ENCODE measurements around the gene PTPRJ. TPM values are rescaled to one million over a fixed set of nuclear protein-coding genes. Genes with fewer than 3 reads are reported as not detected.

Gene PTPRJ
- total RNA-seq, 1 donor from 2014 or later: 24.3 TPM

DNA sequence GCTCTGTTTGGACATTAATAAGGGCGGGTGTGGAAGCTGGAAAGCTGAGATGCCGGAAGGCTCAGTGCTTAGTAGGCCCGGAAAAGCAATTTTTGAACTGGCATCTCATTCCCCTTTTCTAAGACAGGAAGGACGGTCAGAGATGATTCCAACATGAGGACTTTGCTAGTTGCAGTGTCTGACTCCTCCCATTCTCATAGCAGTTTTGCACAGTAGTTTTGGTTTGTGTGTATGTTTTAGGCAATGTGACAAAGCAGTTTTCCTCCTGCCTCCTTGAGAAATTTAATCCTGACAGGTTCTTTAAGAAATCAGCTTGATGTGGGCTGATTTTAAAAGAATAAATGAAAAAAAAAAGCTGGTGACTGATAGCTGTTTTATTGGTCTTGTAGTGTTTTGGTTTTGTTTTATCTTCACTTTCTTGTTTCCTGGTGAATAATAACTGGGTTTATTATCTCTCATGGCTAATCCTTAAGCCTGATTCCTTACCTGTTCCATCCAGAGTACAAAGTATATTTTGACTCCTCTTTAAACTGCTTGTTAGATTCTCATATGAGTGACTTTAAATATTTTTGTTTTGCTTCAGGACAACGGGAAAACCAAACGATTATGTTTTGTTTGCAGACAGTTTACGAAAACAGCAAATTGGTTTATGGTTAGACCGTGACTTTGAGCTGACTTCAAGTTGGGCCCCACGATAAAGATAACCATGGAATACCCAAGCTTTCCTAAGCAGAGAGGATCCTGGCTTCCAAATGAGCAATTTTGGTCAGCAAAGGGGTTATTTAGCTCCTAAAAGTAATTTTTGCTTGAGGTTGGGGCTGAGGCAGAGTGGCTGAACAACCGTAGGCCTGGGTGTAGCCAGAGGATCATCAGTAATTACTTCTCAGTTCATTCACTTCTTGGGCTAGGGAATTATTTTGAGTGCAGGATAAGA, 3.4 kb downstream of the PTPRJ start:
- Mint-ChIP-seq H3K36me3 (ENCODE audit: low read depth) (no peaks in the 10 kb centered on the region), H3K9me3 (no peaks in the 10 kb centered on the region), H3K27ac (ENCODE audit: unreplicated experiment) (peak overlapping the region; percentile 51), H3K27me3 (ENCODE audit: low read depth) (peaks cover 3% of the 10 kb centered on the region), H3K4me1 (peaks cover 45% of the 10 kb centered on the region), H3K4me3 (peak overlapping the region; percentile 79)
- TF ChIP-seq CTCF (conservative IDR thresholded peaks at IDR 0.05): no peak
- DNase-seq (ENCODE audit: low read depth, low spot score): no peak

- H3K27ac Mint-ChIP-seq (ENCODE audit: unreplicated experiment): no peak overlapping the region
- H3K4me3 Mint-ChIP-seq: no peak overlapping the region
- no peak for TF ChIP-seq CTCF (conservative IDR thresholded peaks at IDR 0.05)
- H3K36me3 Mint-ChIP-seq (ENCODE audit: low read depth): no peaks in the 10 kb centered on the region
- no peaks in the 10 kb centered on the region for H3K27me3 Mint-ChIP-seq (ENCODE audit: low read depth)
- DNase-seq (ENCODE audit: low read depth, low spot score): no peak
- peaks cover 43% of the 10 kb centered on the region for H3K4me1 Mint-ChIP-seq
- H3K9me3 Mint-ChIP-seq: no peaks in the 10 kb centered on the region
Observed at GRCh38 chr11:47986219-47986618, 5.9 kb downstream of the PTPRJ start.

DNA sequence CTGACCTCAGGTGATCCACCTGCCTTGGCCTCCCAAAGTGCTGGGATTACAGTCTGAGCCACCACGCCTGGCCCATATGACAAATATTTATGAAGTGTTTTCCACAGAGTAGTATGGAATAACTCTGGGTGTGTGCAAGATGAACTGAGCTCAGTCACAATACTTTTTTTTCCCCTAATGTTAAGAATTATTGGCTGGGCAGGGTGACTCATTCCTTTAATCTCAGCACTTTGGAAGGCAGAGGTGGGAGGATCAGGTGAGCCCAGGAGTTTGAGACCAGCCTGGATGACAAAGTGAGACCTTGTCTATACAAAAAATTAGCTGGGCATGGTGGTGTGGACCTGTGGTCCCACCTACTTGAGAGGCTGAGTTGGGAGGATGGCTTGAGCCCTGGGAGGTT, 6.4 kb downstream of the PTPRJ start:
- no peaks in the 10 kb centered on the region for H3K36me3 Mint-ChIP-seq (ENCODE audit: low read depth)
- no peak overlapping the region for H3K27ac Mint-ChIP-seq (ENCODE audit: unreplicated experiment)
- H3K9me3 Mint-ChIP-seq: no peaks in the 10 kb centered on the region
- H3K4me3 Mint-ChIP-seq: no peak overlapping the region
- peaks cover 46% of the 10 kb centered on the region for H3K4me1 Mint-ChIP-seq
- TF ChIP-seq CTCF (conservative IDR thresholded peaks at IDR 0.05): no peak
- no peak for DNase-seq (ENCODE audit: low read depth, low spot score)
- no peaks in the 10 kb centered on the region for H3K27me3 Mint-ChIP-seq (ENCODE audit: low read depth)

DNA sequence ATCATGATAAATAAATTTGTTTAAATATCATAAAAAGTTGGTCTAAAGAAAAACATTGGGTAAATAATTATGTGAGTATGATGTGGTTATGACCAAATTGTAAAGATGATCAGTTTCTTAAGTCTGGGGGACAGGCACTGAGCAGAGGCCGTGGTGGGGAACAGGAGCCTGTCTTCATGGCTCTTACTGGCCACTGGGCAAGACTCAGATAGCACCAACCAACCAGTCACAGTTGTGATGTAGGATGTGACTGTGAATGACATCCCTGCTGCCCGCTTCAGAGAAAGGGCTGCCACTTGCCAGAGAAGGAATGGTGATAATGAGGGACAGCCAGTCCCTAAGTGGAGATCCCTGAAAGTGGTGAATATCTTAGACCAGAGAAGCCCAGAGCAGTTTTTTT, 7.0 kb downstream of the PTPRJ start:
- DNase-seq (ENCODE audit: low read depth, low spot score): no peak
- no peaks in the 10 kb centered on the region for H3K9me3 Mint-ChIP-seq
- no peak overlapping the region for H3K4me3 Mint-ChIP-seq
- no peaks in the 10 kb centered on the region for H3K27me3 Mint-ChIP-seq (ENCODE audit: low read depth)
- peak overlapping the region; percentile 48 for H3K27ac Mint-ChIP-seq (ENCODE audit: unreplicated experiment)
- no peak for TF ChIP-seq CTCF (conservative IDR thresholded peaks at IDR 0.05)
- no peaks in the 10 kb centered on the region for H3K36me3 Mint-ChIP-seq (ENCODE audit: low read depth)
- H3K4me1 Mint-ChIP-seq: peaks cover 43% of the 10 kb centered on the region

DNA sequence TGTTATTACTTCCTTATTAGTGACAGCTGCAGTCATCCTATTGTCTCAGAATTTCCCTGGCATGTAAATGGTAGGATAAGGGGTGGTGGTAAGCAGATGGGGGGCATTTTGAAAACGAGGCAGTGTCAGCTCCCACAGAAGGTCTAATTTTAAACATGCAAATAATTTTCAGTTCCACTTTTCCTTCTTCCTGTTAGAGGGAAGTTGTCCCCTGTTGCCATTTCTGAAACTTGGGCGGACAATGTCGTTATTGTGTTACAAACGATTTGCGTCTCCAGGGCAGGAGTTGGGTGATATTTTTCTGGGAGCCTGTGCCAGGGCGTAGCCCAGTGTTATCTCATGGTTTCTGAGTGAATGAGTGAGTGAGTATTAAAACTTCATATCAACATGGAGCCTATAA, 7.4 kb downstream of the PTPRJ start:
- Mint-ChIP-seq H3K9me3 (no peaks in the 10 kb centered on the region), H3K4me1 (peaks cover 40% of the 10 kb centered on the region), H3K27ac (ENCODE audit: unreplicated experiment) (peak overlapping the region; percentile 48), H3K4me3 (peak overlapping the region; percentile 71), H3K36me3 (ENCODE audit: low read depth) (no peaks in the 10 kb centered on the region), H3K27me3 (ENCODE audit: low read depth) (no peaks in the 10 kb centered on the region)
- no peak for DNase-seq (ENCODE audit: low read depth, low spot score)
- TF ChIP-seq CTCF (conservative IDR thresholded peaks at IDR 0.05): no peak
